Right hindlimb (tissue), 1 donor: ENCODE measurements around the gene POLG.
A peak's percentile ranks its signal among the peaks of the same experiment; 100 is the strongest.

Experiments used
- DNase-seq: peaks from one replicate; pipeline ENCODE4 v3.0.0-alpha.2; 2018

Gene POLG

DNA sequence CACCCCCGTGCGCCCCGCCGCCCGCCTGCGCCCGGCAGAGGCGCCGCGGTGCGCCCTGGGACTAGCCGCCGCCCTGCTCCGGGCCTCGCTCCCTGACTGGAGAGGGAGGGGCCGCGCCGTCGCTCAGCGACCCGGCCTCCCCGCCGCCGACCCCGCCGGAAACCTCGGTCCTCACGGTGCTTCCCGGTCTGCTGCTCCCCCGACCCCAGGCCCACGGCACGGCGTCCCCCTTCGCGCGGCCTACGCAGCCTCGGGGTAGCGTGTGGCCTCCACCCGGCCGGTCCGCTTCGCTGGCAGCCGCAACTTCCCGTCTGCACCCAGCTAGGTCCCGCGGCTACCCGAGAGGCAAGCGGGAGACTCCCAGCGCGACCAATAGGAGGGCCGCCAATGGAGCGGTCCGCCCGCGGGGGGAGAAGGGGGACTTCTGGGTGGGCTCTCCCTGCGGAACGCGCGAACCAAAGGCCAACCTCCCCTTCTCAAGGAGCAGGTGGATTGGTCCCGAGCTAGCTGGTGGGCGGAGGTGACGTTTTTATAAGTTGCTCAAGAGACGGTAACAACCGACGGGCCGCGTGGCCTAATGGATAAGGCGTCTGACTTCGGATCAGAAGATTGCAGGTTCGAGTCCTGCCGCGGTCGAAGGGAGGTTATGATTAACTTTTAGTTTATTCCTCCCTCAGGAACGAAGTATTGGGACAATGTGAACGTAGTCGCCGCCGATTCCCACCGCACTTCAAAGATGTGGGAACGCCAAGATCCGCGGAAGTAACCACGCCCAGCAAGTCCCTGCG, at the start of gene POLG:
Gene POLG, minus strand, starts transcription at position 315 of the 788 bp plus-strand sequence. CDS start 1,070 bp downstream, outside the sequence.
- peak; percentile 99 for DNase-seq

DNA sequence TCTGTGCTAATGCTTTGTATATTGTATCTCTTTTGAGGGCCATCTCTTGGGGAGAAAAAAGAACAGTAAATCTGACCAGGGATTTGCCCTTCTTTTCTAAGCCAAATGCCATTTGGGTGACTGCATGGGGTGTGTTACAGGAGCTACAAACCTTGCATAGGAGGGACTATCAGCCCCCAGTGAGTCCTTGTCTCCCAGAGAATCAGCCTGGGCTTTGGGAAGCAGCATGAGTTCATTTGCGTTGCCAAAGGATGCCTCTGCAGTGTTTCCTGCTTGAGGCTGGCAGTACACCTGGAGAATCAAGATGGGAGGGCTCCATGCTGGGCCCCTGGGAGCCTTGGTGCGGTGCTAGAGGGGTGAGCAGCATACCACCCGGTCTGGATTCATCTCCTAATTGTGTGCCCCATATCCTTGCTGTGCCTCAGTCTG, 49.6 kb upstream of the POLG start:
- no peak for DNase-seq

DNA sequence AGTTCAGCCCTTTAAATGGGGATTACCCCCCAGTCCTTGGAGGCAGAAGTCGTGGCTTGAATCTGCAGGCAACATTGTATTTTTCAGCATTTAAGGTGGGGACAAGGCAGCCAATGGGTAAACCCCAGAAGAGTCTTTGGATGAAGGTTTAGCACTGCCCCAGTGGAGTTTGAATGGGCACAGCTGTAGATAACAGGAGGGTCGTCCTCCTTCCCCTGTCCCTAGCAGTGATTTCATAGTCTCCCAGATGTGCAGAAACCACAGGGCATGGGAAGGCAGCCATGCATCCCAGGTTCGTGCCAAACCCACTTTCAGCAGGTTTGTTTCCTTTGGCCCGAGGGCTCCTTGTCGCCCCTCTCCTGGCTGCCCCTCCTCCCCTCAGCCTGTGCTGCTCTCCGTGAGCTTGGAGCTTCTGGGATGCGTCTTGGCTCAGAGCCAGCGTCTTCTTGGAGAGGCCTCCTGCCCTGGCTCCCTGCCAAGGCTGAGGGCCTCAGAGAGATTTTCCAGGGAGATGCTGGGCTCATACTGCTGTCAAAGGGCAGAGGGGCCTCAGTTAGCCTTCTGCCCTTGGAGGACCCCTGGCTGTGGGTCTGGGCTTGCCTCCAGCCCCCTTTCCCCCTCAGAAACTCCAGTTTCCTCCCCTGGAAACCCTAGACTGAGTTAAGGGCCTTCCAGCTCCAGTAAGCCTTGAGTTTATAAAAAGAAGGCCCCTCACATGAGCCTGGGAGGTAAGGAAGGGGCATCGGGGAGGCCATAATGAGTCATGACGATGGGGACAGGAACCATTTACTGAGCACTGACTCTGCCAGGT, 48.9 kb upstream of the POLG start:
- DNase-seq, result peak; percentile 84

DNA sequence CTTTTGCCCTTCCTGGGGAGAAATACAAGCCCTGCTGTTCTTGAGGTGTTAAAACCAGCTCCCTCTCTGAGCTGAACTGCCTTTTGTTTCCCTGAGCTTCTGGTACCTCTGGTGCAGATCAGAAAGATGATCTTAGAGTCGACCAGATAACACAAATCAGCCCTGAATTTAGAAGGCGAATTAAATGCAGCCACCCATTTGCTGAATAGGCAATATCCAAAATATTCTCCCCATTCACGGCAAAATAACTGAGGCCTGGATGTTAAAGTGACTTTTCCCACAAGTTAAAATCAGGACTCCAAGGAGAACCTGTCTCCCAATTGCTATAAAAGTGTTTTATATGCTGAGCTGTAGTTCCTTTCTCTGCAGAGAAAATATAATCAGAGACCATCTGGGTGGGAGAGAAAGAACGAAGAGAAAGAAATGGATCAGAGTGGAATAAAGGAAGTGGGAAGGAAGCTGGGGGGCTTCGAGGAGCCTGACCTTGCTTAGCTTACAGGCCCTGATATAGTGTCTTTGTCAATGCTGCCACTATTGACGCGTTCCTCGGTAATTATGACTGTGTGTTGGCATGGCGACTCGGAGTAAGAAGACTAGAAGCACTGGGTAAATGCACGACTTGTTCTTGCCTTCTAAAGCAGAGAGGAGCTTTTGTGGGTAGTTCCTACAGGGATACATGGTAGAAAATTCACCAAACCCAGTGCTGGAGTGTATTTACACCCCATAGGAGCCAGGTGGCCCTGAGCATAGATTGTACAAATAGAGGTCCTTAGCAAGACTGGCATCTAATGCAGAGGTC, 47.5 kb upstream of the POLG start:
- no peak for DNase-seq

DNA sequence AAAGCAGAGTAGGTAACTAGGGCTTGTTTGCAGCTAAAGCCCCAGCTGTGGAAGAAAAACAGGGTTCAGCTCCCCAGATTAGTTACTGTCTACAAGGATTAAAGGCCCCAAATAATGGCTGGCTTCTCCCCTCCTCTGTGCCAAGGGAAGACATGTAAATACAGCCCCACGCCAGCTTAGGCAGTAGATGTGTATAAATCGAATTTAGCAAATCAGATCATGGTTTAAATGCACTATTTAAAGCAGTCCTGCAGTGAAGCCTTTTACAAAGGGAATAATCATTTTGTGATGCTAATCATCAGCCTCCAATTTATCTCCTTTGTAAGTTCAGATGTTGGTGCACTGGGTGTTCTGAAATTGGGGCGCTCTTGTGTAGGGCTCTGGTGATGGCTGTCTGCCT, 46.7 kb upstream of the POLG start:
- DNase-seq, result no peak

DNA sequence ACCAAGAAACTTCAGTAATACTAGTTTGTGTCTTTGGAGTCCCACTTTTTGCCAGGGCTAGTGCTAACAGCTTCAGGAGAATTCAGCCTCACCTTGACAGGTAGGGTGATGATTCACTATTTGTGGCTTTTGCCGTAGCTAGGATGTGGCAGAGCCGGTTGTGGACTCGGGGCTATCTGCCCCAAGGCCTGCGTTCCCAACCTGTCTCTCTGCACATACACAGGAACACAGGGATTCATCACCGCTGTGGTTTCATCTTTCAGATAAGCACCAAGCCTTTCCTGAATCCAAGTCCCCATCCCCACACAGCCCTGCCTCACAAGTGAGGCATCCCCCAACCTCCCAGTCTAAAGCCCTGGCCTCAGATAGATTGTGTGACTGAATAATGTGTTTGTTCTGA, 45.2 kb upstream of the POLG start:
- no peak for DNase-seq

DNA sequence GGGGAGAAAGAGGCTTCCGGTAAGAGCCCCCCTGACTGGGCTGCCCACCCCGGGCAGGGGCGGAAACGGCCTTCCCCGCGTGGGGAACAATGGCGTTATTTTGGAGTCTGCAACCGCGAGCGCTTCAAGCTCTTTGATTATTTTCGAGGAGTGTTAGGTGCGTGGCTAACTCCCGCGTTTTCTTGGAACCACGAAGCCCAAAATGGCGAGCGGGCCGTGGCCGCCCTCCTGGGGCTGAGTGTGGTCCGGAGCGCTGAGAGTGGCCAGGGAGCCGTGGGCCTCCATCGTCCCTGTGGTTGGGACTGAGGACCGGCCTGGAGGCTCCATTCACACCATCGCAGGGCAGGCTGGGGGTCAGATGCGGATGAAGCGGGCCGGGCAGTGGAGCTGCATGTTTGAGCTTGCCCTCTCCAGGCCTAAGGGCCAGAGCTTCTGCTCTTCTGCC, 44.6 kb upstream of the POLG start:
- no peak for DNase-seq

DNA sequence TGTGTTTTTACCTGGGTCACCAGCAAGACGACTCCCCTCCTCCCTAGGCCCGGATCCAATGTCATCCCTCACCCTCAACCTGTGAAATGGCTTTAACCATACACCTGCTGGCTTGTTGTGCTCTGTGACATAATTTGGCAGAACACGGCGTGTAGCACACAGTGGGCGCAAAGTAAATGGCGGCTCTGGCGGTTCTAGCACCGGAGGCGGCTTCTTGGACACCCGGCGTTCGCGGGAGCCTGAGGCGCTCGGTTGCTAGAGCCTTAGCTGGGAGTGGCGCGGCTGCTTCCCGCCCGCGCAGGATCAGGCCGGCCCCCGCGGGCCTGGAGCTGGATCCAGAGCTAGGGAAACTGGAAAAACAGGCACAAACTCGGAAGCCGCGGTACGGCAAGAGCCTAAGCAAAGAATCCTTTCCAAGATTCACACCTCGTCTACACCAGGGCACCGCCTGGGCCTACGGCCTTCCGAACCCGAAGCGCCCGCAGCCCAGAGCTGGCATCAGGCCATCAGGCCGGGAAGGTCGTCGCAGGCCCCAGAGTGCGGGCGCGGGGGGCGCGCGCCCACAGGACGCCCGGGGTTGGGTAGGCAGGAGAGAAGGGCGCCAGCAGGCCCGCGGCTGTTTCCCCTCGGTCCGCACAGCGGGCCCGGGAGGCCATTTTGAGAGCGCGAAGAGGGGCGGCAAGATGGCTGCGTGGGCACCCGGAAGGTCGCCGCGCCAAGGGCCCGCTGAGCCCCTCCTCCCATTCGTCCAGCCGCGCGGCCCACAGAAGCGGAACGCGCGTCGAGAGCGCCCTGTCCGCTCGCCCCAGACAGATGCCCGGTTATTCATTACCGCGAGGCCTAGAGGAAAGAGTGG, 43.9 kb upstream of the POLG start:
- no peak for DNase-seq

DNA sequence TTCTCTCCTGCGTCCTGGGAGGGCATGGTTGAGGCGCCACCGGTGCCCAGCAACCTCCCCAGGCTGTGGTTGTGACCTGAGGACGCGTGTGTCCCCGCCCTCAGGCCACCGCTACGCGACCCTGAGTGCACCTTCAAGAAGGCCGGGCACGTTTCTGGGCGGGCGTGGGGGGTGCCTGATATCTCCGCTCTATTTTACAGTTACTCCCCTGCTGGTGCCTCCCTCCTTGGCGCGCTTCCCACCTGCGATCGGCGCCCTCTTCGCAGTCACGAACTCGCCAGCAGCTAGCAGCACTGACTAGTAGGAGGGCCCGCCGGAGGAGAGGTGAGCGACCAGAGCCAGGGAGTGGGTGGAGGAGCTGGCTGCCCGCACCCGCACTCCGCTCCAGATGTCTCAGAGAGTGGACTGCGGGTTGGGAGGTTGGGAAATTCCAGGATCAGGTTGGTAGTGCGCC, 43.2 kb upstream of the POLG start:
- no peak for DNase-seq

DNA sequence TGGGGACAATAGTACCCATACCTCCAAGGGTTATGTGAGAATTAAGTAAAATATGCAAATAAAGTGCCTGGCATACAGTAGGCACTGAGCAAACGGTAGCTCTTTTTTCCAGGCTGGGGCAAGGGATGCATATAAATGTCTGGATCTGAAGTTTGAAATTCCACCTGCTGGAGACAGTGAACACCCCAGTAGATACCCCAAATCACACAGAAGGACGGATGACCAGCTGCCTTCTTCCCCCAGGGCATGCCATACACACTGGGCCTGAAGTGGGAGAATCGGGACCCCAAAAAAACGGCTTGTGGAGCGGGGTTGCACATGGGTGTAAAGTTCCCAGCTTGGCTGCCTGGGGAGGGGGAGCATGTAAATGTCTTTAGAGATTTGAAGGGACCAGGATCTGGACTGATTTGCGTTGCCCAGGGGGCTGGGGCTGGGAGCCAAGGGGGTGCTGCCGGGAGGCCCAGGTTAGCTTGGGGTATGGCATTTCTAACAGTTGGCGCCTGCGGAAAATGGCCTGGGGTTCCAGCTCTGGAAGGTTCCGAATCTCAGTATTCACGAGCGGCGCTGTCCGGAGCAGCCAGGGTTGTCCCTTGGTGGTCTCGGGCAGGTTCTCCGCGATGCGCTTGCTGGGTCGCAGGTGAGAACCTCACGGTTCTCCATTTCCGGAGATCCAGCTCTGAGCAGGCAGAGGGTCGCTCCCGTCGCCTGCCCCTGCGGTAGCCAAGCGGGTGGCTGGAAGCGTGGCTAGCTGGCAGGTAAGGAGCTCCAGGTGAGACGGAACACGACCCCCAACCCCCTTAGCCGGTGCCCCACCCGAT, 42.6 kb upstream of the POLG start:
- DNase-seq, result no peak

DNA sequence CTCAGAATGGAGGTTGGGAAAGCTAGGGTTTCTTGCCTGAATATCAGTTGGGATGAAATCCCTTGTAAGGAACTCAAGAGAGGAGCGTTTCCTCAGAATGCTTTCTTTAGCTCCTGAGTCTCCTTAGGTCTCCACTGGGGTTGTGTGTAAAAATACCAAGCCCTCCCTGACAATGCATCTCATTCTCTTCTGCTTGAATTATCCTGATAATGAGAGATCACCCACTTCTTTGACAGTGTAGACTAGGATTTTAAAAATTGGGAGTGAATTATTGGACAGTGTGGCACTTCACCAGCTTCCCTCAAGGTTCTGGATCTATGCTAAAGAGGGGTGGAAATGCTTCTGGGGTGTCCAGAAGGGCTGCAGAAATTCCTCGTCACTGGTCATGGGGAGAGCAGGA, 41.8 kb upstream of the POLG start:
- no peak for DNase-seq

DNA sequence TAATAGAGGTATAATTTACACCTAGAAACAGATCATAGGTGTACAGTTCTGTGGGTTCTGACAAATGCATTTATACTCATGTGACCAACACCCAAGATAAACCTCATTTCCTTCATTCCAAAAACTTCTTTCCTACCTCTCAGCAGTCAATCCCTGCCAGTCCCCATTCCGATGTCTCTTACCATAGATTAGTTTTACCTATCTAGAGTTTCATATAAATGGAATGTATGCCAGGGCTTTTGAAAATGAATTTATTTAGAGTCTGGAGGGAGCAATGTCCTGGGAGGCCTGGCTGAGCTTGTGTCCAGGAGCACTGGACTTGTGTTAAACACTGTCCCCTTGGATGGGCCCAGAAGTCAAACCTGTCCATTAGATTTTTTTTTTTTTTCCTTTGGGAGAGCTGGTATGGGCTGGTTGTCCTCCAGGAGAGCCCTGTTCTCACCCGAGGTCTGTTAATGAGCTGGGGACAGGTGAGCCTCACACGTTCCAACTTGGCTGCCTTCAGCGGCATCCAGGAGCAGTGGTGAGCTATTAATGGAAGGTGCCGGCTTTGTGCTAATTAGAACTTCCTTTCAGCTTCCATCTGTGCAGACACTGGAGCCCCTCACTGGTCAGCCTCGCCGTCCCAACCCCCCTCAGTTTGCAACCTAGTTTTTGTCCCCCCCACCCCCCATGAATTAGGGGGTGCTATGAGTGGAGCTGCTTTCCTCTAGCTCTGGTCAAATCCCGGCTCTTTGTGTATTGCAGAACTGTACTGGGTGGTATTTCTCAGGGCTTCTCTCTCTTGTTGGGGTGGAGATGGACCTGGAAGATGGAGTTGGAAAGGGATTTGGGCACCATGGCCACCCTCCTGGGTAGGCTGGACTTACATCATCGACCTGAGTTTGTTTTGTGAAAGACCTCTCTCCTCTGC, 40.7 kb upstream of the POLG start:
- no peak for DNase-seq

DNA sequence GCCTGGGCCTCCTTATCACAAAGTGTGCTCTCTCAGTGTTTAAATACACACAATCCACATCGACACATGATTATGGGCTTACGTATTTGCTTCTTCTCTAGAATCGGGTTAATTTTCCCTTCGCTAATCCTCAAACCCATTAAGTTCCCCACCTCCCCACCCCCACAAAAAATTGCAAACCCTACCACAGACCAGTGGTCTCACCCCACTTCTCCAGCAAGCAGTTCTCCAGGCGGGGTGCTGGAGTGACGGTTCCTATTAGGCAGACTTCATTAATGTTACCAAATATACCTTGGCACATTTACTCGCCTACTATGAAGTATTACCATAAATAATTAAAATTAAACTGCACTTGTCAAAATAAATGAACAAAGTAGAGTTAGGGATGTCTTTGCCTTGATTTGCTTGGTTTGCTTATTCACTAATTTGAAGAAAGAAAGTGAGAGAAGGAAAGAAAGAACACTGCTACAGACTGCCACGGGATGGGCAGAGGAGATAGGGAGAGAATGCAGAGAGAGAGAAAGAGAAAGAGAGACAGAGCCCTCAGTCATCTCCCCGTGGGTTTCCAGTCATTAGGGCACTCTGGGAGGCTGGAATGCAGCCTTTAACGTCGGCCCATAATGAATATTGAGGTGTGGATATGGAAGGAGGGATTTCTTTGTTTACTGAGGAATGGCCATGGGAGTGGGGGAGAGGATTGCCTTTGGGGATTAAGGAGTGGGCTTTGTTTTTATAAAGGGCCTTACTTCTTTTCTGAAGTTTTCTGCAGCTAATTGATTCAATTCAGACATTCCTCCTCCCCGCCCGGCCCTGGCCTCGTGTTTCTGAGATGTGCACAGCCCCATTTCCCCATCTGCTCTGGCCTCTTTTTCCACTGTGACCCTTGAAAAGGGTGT, 39.7 kb upstream of the POLG start:
- DNase-seq, result no peak

DNA sequence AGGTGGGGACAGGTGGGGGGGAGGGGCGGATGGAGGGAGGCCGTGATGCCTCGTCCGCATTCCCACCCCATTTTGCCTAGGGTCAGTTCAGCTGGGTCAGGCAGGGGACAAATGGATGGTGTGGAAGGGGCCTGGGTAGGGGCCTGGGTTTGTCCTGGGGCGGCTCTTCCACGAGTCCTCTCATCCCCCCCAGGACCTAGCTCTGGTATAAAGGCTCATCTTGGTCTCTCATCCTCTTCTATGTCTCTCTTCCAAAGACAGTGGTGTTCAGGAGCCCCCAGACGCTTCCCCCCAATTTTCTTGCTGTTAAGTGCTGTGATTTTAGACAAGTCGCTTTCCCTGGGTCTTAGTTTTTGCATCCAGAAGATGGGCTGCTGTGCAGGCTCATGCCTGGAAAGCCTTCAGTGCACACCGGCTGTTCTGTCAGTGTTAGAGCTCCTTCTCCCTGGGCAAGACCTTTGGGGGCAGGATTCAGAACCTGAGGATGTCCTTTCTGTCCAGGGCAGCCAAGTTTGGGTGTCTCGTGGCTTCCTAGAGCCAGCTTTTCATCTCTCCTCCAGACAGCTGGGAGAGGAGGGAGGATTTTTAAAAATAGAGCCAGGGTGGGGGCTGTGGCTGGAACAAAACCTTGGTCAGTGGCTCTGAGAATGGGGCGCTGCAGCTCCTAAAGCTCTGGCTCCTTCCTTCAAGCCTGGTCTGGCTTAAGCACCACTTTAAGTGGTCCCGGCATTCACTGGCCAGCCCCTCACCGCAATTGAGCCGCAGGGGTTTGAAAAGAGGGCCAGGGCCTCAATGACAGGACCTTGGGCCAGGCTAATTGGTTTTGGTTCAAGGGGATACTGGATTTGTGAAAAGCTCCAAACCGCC, 37.7 kb upstream of the POLG start:
- DNase-seq, result no peak

DNA sequence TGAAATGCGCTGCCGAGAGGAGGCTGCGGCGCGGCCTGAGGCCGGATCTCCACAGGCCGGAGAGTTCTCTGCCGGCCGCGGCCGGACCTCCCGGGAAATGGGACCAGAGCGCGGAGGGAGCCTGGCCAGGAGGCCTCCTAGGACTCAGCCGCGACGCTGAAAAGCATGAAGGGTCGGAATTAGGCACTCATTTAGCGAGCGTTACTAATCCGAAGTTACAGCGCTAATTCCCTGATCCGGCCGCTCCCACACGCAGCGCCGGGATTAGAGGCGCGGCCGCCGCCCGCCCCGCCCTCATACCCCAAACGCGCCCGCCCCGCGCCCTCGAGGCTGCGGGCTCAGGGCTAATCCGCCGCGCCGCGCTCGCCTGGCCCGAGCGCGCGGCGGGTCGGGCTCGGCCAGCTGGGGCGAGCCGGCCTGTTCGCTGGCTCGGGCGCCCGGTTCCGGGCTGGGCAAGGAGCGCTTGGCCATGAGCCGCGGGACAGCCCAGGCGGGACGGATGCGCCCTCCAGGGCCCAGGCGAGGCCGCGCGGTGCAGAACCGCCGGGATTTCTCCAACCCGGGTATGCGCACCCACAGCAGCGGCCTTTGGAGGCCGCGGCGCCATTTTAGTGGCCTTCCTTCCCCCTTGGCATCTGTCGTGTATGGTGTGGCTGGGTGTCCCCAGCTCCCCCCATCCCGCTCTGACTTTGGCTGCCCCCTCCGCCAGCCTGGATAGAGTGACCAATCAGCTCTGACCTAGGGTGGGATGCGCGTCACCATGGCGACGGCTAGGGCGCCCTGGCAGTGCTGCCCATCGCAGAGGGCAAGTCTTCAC, 36.8 kb upstream of the POLG start:
- no peak for DNase-seq

DNA sequence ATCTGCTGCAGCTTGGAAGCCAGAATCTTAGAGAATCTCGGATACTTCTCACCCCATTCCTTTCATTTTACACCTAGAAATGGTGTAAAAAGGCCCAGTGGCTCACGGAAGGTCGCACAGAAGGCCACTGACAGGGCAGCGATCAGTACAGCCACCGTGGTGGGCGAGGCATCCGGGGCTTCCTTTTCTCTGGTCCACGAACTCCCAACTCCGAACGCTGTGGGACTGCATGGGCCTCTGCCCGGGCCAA, 36.3 kb upstream of the POLG start:
- no peak for DNase-seq
